Forelimb muscle (tissue), 1 donor: ENCODE results near the gene PIRT. TPM values are rescaled to one million over a fixed set of nuclear protein-coding genes. Genes with fewer than 3 reads are reported as not detected.

ENCODE experiments used
- DNase-seq: peaks from one replicate; pipeline ENCODE4 v3.0.0-alpha.2; 2013; ENCODE audit warnings: low read depth
- polyA plus RNA-seq: library from polyadenylated mRNA; unstranded; fragments of 120-200 nt; gene quantifications from one replicate; pipeline ENCODE4 v1.2.1, GENCODE V29; 2013; ENCODE audit not compliant: insufficient read length

Gene PIRT
- polyA plus RNA-seq, 1 donor = 0.06 TPM

DNA sequence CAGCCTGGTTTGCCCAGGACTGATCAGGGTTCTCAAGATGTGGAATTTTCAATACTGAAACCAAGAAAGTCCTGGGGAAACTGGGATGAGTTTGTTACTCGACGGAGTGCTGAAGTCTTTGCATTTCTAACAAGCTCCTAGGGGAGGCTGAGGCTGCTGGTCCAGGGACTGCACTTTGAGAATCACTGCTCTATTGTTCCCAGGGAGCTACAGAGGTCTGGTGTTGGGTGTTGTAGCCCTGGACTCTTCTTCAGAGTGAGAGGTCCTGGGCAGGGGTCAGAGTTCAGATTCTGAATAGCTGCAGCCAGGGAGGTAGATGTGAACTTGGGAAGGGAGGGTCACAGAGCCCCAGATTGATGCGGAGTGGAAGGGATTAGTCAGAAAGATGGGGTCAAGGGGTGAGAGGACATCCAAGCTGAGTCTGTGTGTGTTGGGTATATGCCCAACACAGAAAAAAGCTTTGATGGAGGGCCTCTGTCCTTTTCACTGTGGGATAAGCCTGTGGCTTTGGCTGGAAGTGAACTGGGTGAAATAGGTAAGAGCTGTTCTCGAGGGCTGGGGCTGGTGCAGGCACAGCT lies 48.1 kb downstream of the PIRT start:
- no peak for DNase-seq

DNA sequence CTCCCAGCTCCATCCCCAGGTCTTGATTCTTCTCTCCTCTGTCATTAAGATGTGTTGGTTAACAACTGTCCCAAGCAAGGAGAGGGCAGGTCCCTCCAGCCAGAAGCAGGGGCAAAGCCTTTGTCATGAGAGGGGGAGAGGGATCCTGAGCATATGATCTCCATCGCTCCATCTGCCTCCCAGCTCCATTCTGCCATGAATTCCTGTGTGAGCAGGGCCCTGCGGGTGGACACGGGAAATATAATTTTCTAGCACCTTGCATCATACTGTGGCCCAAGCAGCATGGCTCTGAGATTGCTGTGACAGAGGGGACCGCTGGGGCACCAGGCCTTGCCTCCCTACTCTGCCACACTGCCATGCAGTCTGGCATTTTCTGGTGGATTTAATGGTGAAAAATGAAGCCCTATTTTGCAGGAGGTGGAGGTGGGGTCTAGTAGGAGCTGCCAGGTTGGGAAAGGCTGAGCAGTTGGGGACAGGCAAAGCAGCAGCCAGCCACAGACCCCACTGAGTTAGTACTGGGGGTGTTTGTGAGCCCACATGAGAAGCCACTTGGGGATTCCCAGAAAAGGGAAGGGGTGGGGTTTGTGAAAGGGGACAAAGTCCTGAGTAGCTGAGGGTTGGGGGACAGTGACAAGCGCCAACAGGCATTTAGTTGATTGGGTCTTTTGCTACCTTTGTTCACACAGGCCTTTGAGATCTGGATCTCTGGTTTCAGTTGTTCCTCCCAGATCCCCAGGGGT lies 50.4 kb downstream of the PIRT start:
- no peak for DNase-seq

DNA sequence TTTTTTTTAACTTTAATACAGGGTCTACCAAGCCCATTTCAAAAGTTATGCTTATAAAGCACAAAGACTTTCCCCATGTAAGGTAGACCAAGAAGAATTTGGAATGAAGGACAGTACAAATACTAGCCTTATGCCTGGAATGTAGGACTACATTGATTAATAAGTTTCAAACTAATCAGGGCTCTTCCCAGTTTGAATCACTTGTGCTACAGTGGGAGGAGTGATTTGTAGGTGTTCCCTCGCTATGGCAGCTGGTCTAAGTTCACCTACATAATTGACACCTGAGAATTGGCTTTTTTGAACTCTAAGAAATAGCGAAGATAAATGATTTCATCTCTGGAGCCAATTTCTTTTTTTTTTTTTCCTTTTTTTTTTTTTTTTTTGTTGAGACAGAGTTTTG lies 52.6 kb downstream of the PIRT start:
- no peak for DNase-seq

DNA sequence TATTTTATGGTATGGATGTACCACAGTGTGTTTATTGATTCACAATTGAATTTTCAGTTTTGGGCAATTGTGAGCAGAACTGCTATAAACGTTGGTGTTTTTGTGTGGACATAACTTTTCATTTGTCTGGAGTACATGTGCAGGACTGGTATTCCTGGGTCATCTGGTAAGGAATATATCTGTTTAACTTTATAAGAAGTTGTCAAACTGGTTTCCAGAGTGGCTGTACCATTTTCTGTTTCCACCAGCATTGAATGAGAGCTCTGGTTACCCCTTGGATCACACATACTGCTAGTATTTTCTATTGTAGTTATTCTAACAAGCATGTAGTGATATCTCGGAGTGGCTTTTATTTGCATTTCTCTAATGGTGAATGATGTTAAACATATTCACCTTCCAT lies 58.3 kb downstream of the PIRT start:
- DNase-seq = no peak

DNA sequence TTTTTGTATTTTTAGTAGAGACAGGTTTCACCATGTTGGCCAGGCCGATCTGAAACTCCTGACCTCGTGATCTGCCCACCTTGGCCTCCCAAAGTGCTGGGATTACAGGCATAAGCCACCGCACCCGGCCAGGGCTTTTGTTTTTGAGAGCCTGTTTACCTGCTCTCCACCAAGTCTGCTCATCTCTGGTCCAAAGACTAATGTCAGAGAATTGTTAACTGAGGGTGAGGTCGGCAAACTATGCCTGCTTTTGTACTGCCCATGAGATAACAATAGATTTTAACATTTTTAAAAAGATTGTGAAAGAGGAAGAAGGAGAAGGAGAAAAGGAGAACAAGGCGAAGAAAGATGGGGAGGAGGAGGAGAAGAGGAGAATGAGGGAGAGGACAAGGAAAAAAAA lies 60.0 kb downstream of the PIRT start:
- no peak for DNase-seq

DNA sequence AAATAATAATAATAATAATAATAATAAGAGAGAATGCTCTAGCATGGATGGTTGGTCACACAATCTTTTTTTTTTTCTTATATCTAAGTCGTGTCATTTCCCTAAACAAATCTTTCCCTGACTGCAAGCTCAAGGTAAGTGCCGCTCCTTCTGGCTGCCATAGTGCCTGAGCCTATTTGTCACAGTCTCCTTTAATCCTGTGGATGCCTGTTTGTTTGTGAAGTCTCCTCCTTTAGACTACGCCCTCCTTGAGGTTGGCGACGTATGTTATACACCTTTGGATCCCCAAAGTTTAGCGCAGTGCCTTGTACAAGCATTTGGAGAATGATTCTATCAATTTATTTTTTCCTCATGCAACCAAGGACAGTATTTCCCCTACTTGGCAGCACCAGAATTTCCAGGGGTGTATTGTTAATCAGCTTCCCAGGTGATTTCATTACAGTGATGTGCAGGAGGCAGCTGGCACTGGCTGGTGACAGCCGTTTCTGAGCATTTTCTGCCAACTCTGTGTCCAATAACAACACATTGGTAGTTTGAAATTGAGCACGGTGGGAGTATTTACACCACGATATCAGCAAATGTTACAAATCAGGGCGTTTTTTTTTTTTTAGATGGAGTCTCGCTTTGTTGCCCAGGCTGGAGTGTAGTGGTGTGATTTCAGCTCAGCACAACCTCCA lies 60.6 kb downstream of the PIRT start:
- DNase-seq = no peak

DNA sequence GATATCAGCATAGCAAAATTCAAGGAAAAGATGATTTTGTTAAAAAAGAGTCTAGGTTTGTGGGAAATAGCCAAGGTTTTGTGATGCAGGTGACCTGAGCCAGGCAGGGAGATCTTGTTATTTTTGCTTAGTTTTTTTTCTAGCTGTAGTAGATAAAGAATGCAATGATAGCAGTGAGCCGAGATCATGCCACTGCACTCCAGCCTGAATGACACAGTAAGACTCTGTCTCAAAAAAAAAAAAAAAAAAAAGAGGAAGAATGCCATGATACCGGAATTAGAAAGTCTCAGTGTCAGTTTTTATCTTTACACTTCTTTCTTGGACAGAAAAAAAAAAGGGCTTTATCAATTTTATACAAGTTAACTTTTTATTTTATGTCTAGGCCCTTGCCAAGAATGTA lies 61.5 kb downstream of the PIRT start:
- DNase-seq = no peak

DNA sequence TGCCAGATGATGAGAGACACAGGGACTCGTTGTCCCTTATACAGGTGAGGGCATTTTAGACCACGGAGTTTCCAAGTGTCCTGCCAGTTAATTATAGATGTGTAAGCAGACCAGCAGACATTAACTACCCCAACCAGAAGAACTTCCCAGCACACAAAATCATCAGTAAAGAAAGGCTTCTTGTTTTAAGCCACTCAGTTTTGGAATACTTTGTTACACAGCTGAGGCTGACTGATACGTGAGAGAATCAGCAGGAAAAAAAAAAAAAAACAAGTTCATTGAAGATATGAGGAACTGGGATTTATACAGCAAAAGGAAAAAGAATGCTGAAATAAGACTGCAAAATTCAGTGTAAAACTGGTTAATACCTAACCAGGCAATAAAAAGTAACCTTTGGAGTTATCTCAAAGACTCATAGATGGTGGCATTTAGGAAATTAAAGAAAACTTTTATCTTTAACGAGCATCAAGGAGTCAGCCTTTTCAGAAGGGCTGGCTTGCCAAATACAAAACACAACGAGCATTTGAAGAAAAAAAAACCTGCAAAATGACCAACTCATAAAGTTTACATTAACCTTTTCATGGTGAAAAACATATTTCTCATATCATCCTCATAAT lies 62.0 kb downstream of the PIRT start:
- no peak for DNase-seq

DNA sequence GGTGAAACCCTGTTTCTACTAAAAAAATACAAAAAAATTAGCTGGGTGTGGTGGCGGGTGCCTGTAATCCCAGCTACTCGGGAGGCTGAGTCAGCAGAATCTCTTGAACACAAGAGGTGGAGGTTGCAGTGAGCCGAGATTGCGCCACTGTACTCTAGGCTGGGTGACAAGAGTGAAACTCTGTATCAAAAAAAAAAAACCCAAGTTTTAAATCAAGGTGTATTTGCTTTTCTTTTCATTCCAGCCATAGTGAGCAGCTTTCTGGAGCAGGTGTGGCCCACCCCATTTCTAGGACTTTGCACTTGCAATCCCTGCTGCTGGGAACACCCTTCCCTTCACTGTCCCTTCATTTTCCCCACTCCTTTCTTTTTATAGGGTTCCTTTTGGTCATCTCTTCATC lies 62.8 kb downstream of the PIRT start:
- no peak for DNase-seq

DNA sequence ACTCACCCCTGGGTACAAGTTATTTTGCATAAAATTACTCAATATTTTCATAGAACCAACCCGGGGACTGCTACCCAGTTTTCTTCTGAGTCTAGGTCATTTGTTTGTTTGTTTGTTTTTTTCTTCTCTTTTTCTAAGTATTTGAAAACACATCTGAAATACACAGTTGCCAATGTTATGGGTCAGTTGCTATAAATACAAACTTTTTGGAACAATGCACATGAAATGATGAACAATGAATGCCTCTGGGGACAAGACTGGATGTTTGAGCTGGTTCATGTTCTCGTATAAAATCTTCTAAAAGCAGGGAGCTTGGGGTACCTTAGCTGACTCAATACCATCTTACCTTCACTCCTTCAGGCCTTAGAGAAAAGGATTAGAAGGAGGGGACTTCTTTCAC lies 64.5 kb downstream of the PIRT start:
- DNase-seq = peak; percentile 34

Other genes starting within 250 kb of the PIRT start
- 15,569 TPM for gene MYH3, start 180.8 kb downstream of the PIRT start, polyA plus RNA-seq
- 26.1 TPM for gene SCO1, start 140.6 kb downstream of the PIRT start, polyA plus RNA-seq
- gene ADPRM, start 140.5 kb downstream of the PIRT start, polyA plus RNA-seq = 21.4 TPM
- 11.3 TPM for gene TMEM220, start 108.1 kb downstream of the PIRT start, polyA plus RNA-seq
- gene TMEM238L, start 34.0 kb downstream of the PIRT start, polyA plus RNA-seq = 0.23 TPM